ENCODE data around the gene SLC25A43.
"Not testable (repeated sequence)": the region's sequence is repeated elsewhere in the genome, so short reads cannot be mapped to it uniquely, and the experiment has no call there.

The SLC25A43 gene

DNA sequence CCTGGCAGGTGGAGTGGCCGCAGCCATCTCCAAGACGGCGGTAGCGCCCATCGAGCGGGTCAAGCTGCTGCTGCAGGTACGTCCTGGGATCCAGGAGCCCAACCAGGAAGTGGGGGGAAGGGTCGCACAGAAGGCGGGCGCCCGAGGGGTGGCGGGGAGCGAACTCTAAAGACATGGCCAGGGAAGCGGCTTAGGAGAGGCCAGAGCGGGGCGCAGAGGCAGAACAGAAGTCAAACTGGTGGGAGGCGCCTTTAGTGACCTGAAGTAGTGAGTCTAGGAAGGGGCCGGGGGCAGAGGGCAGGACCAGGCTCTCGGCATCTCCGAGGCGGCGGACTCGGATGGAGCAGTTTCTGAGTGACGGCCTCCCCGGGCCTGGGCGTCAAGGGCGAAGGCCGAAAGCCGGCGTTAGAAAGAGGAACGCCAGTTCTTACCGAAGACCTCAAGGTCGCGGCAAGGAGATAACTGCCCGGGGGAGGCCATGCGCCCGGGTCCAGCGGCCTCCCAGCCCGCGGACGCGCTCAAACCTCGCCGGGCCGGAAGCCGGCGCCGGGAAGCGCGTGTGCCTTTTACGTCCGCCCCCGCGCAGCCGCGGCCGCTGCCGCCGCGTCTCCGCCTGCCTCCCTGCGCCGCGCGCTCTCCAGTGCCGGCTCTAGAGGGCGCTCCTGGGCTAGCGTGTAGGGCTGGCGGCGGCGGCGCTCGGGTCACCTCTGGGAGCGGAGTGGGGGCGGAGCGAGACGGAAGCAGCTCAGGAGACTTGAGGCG, 69.6 kb downstream of the SLC25A43 start:
- peak; percentile 56 for DNase-seq

DNA sequence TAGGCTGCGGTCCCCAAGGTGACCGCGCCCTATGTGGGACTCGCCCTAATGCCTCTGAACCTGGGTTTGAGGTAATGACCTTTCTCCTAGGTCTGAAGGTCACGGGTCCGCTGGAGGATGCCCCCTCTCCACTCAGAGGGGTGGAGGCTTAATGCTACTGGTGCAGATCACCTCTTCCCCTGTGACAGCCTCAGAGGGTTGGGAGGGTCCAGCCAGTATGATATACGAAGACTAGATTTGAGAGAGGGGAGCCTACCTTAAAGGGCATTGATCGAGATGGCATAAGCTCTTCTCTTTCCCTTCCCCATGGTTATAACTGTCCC, 70.1 kb downstream of the SLC25A43 start:
- no peak for DNase-seq

DNA sequence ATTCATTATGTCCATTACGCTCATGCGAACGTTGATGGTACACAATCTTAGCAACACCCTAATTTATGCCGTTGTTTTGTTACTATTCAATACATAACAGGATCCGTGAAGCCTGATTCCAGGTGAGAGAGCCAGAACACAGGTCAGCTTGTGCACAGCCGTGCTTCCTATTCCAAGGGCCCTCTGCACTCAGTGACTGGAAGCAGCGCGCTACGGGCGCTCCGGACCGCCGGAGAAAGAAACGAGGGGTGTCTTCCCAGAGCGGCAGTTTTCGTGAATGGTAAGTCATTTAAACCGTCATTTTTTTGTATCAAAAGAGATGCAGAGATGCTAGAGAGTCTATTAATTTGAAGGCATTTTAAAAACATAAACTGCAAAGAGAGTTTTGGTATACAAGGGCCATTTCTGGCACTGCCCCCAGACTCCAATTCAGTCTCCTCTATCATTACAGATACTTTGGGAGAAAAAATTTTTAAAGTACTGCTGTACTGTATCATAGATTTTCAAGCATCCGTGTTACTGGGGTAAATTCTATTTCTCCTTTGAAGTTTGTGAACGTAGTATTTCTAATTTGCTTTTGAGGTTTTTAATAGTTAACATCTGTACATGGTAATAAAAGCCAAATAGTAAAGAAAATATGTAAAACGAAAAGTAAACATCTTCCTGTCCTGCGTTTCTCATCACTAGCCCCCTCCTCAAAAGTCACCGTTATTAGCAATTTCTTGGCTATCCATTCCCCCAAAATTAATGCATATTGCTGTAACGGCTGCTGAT, 75.7 kb downstream of the SLC25A43 start:
- no peak for DNase-seq

DNA sequence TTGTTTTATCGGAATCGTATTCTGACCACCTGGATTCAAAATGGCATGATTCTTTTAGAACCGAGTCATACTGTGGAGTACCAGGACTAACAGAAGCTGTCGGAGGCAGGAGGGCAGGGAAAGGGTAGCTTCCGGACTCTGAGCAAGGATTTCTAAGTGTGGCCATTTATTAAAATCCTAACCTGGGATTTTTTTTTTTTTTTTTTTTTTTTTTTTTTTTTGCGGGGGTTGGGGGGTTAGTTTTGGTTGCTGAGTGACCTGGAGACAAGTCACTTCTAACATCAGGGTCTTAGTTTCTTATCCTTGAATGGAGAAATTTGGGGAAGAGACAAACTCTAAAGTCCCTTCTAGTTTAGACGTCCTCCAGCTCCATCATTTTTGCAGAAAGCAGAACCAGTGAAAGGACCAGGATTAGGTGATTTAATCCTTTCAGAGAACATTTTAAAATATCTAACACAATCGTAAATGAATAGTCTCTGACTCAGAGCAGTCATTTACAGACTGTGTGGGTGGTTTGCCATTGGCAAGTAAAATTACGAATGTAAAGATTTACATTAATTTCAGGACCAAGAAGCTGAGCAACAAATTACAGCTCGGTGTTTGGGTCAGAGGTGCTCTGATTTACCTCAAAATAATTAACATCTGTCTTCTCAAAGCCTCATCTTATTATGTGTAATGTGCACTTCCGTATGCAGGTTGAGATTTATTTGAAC, 76.4 kb downstream of the SLC25A43 start:
- no peak for DNase-seq

DNA sequence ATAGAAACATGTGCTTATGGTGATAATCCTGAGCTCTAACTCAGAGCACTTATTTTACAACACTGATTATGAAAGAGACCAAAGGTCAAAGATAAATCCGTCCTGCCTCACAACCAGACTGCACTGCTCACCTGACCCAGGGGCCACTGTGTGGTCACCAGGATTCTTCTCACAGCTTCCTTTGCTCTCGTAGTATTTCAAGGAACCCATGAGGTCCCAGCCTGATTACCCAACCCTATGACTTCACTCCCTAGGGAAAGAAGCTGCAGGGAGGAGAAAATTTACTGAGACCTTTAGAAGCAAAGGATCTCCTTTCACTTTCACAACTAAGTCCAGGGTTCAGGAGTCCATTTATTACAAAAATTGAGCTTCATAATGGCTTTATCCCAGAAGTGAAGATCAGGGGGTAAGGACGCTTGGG, 78.7 kb downstream of the SLC25A43 start:
- peak; percentile 35 for DNase-seq

DNA sequence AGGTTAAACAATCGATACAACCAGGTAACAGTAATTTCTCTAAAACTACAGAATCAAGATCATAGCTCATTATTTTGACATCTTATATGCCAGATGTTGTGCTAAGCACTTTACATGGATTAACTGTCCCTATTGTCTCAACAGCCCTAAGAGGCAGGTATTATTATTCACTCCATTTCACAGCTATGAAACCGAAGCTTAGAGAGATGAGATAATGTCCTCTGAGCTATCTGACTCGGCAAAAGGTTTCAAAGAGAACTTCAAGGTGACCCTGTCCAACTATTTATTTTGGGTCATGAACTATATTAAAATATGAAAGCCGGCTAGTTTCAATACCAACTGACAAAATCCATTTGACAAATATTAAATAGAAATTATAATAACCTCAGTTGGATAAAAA, 79.4 kb downstream of the SLC25A43 start:
- DNase-seq: no peak

DNA sequence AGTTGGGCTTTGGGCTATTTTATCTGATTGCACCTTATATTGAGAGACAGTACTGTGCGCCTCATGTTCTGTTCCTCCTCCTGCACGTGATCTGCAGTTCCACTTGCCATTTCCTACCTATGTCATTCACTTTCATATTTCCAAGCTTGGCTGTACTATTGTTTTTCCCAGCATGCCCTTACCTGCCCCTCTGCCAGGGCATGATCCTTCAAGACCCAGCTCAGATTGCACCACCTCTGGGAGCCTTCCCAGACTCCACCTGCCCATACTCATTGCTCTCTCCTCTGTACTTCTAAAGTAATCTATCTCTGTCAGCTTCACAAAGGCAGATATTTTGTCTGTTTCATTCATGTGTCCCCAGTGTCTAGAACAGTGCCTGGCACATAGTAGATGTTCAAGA, 80.7 kb downstream of the SLC25A43 start:
- no peak for DNase-seq

DNA sequence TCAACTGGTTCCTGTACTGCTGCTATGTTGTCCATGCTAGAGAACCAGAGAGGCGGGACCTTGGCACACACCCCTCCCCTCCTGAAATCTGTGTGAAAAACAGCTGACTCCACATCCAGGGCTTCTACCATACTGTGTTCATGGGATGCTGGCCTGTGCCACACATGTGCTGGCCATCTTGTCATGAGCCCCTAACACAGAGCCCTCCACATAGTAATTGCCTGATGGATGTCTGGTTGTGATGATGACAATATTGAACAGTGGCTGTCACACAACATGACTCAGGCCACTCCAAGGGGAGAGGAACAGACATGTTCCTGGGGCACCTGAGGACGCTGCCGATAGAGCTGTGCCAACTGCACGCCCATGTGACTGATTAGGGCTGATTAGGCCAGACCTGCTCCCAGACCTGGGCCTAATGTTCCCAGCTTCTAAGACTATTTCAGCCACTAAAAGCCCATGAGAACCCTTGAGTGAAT, 82.2 kb downstream of the SLC25A43 start:
- no peak for DNase-seq

DNA sequence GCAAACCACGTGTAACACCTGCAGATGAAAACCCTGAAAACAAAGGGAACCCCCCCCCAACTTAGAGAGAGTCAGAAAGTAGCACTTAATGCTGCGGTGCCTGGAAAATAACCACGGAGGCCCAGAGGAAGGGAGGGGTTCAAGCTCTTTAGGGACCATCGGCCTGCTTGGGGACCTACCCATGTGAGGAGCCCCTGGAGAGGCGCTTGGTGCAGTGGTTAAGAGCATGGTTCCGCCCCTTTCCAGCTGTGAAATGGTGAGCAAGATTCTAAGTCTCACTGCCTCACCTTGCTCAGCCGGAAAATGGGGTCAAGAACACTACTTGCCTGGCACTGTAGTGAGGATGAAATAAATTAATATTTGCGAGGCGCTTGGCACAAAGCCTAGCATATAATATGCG, 82.9 kb downstream of the SLC25A43 start:
- no peak for DNase-seq

DNA sequence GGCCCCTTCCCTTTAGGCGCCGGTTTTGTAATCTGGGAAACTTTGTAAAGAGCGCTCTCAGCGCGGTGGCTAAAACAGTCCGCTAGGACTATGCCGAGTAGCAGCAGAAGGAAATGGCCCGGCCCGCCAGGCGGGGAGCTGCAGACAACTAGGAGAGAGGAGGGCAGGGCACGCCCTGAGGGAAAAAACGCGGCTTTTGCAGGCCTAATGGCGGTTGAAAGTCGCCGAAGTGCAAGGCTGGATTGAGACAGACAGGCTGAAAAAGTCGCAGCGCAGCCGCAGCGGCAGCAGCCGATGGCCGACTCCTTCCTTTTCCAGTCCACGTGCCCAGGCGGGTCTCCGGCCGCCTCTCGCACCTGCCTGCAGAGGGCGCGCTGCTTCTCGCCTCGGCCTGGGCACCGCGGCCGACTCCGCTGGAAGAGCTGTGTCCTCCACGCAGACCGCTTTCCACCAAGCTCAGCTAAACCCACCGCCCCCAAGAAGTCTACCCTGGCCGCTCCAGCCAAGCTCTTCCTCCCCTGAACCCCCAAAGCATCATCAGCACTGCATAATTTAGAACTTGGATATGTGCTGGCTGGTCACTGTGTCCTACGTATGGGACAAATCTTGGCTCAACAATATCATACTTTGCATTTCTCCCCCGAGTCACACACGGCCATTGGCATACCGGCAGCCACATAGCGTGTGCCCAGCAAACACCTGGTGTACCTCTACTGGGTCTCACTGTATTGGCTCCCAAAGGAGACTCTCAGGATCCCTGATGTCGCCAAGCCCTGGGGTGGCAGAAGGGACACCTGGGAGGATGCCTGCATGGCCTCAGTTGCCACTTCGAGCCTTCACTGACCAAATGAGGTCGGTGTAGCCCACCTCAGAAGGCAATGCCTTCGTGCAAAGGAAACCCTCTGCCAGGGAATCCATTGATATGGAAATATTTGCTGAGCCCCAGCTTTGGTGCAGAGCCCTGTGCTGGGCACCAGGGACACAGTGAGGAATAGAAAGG, 83.6 kb downstream of the SLC25A43 start:
- peak; percentile 23 for DNase-seq

DNA sequence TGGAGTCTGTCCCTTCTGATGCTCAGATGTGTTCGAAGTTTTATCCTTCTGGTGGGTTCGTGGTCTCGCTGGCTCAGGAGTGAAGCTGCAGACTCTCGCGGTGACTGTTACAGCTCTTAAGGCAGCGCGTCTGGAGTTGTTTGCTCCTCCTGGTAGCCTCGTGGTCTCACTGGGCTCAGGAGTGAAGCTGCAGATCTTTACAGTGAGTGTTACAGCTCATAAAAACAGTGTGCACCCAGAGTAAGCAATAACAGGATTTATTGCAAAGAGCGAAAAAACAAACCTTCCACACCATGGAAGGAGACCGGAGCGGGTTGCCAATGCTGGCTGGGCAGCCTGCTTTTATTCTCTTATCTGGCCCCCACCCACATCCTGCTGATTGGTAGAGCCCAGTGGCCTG, 87.6 kb downstream of the SLC25A43 start:
- DNase-seq: no peak

DNA sequence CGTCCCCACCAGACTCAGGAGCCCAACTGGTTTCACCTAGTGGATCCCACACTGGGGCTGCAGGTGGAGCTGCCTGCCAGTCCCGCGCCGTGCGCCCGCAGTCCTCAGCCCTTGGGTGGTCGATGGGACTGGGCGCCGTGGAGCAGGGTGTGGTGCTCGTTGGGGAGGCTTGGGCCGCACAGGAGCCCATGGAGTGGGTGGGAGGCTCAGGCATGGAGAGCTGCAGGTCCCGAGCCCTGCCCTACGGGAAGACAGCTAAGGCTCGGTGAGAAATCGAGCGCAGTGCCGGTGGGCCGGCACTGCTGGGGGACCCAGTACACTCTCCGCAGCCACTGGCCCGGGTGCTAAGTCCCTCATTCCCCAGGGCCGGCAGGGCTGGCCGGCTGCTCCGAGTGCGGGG, 88.6 kb downstream of the SLC25A43 start:
- not testable (repeated sequence) for DNase-seq

DNA sequence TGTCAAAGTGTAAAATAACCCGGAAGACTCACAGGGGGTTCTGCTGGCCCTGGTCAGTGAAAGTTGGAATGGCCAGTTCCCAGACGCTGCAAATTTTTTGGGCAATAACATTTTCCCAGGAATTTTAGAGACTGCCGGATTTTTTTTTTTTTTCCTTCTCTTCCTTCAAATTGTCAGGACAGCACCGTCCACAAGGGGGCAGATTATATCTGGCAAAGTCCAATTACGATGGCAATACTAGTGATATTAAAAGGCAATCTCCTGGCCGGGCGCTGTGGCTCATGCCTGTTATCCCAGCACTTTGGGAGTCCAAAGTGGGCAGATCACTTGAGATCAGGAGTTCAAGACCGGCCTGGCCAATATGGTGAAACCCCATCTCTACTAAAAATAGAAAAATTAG, 89.6 kb downstream of the SLC25A43 start:
- no peak for DNase-seq

DNA sequence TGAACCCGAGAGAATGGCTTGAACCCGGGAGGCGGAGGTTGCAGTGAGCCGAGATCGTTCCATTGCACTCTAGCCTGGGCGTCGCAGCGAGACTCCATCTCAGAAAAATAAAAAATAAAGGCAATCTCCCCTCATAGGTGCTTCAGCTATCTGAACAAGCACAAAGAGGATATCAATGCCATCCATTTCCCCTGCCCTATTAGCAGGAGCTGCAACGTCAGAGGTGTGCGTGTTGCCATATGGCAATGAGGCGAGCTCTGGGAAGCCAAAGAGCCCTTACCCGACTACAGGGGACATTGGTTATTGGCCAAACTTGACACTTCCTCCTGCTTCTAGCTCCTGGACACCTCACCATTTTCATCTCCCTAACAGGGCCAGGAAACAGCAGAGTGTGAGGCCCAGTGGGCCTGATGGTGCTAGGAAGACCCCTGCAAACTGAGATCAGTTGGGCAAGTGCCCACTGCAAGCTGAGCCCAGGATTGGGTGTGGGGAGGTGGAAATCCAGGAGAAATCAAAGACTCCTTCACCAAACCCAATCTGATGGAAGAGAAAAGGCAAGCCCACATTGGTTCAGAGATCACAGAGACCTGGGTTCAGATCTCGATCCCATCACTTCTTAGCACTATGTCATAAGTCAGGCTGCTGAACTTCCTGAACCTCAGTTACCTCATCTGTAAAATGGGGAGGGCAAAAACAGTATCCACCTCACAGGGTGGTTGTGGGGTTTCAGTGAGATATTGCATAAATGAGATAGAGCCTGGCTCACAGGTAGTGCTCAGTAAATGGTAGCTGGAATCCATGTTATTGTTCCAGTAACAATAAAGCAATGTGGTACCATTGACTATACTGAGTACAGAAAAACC, 90.3 kb downstream of the SLC25A43 start:
- no peak for DNase-seq

DNA sequence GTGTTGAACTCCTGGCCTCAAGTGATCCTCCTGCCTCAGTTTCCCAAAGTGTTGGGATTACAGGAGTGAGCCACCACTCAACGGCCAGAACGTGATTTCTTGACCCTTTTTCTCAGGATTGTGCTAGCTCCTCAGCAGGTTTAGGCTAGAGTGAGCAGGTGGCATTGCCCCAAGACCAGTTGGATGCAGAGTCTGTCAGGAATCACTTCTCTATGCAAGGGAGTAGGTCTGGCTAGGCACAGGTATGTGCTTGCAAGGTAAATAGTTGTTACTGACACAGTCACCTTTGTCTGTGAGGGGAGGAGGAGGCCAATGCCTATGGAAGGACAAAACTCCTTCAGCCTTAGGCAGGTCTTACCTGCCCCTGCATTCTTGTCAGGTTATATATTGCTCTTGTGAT, 93.3 kb downstream of the SLC25A43 start:
- no peak for DNase-seq

DNA sequence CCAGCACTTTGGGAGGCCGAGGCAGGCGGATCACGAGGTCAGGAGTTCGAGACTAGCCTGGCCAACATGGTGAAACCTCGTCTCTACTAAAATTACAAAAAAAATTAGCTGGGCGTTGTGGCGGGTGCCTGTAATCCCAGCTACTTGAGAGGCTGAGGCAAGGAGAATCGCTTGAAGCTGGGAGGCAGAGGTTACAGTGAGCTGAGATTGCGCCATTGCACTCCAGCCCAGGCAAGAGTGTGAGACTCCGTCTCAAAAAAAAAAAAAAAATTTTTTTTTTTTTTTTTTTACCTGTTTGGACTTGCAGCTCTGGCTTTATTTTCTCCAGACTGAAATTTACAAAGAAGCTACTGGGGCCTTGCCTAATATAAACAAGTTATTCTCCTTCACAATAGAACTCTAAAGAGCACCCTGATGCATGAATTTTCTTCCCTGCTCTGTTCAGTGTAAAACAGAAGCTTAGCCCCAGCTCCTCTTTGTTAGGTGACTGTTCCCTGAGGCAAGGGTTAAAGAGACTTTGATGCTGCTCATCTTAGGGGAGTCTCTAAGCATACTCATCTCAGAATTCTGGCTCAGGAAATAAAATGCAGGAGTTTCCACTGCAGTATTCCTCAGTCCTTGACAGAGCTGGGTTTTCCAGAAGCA, 94.8 kb downstream of the SLC25A43 start:
- not testable (repeated sequence) for DNase-seq

DNA sequence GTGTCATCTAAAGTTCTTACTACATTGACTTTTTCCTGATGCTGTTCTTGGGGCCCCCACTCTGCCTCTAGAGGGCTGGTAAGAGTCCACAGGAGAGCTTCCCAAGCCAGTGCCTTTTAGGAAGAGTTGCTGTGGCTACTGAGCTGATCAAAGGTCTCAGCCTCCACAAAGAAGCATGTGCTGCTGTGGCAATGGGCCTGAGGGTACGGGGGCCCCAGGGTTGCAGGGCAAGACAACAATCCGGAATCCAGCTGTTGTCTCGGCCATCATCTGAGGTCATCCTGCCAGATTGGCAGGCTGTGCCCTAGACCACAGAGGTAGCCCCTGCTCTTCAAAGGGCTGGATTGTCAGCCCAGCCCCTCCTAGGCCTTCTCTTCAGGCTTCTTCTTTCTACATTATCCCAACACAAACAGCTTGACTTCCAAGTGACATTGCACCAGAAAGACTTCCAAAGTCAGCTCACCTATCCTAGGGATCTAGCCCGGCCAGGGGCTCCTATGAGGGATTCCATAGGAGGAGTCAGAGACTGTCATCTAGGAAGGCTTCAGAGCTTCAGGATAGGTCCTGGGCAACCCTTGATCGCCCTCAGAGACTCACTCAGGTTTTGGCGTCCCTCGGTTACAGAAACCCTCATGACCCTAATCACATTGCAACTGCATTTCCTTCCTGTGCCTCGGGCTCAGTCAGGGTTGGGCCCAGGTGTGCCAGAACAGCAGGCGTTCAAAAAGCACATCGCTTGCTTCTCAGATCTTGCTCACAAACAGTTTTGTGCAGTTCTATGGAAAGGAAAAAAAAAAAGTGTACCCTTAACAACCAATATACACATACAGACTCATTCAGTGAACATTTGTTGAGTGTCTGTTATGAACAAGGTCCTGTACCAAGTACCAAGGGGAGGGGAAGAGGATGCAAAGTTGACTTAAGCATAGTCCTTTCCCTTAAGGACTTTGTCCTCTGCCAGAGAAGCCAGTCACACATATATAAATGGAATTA, 96.9 kb downstream of the SLC25A43 start:
- DNase-seq: peak; percentile 16

DNA sequence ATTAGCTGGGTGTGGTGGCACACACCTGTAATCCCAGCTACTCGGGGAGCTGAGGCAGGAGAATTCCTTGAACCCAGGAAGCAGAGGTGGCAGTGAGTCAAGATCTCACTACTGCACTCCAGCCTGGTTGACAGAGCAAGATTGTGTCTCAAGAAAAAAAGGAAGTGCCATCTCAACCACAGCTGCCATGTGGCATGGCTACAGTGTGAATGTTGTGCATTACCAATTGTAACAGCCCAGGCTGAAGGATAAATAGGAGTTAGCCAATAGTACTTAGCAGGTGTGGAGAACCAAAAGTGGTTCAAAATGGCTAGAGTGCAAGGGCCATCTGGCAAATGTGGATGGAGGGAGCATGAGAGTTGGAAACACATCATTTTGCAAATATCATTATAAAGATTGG, 98.0 kb downstream of the SLC25A43 start:
- DNase-seq: peak; percentile 61

DNA sequence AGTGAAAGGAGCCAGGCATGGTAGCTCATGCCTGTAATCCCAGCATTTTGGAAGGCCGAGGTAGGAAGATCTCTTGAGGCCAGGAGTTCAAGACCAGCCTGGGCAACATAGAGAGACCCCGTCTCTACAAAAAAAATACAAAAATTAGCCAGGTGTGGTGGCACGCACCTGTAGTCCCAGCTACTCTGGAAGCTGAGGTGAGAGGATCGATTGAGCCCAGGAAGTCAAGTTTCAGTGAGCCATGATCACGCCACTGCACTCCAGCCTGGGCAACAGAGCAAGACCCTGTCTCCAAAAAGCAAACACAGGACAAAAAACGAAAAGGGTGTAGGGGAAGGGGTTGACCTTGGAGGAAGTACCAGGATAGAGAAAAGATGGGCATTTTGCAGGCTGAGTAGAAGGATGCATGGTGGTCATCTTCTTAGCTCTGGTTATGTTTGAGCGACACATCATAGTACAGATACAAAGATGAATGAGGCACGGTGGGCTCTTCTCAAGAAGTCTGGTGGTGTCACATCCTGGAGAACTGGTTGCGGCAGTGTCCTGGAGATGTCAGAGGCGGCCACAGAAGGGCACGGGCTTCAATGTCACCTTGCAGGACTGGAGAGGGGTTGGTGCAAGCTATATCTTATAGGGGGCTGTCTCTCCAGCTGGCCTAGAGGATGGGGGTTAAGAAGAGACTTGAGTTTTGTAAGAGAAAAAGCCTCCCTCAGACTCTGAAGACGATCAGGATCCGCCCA, 101.1 kb downstream of the SLC25A43 start:
- DNase-seq: no peak

Measured in GF-D8 (cell line).